Measurements from ENCODE around the gene CSRNP3. TPM values are rescaled to one million over a fixed set of nuclear protein-coding genes. Genes with fewer than 3 reads are reported as not detected.

CSRNP3 gene, protein sequence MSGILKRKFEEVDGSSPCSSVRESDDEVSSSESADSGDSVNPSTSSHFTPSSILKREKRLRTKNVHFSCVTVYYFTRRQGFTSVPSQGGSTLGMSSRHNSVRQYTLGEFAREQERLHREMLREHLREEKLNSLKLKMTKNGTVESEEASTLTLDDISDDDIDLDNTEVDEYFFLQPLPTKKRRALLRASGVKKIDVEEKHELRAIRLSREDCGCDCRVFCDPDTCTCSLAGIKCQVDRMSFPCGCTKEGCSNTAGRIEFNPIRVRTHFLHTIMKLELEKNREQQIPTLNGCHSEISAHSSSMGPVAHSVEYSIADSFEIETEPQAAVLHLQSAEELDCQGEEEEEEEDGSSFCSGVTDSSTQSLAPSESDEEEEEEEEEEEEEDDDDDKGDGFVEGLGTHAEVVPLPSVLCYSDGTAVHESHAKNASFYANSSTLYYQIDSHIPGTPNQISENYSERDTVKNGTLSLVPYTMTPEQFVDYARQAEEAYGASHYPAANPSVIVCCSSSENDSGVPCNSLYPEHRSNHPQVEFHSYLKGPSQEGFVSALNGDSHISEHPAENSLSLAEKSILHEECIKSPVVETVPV
- not detected in 2 replicates for total RNA-seq (2014; rRNA removed; shearing (Covaris generic))

DNA sequence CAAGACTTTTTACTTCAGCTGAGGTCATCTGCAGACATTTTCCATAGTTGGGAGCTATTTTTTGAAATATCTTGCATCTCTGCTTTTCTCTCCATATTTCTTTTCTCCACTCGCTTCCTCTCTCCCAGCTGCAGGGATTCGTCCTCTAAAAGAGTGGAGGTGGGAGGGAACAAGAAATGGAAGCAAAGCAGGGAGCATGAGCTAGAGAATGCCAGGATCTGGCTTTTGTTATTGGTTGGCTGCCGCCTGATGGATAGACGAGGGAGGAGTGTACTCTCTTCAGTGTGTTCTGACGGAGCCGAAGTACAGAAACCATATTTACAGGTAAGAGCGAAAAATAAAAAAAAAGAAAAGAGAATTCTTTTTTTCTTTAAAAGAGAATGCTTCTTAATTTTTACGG lies at the start of gene CSRNP3:
Gene CSRNP3 (plus strand): TSS at position 282 of the 400 bp plus-strand sequence. CDS start 125,368 bp downstream, outside the sequence.
- DNase-seq (ENCODE audit: low spot score), result peak; percentile 98
- in situ Hi-C loops (cut with HindIII; ENCODE audit: low sequenced_read_pairs), result no loop called here

DNA sequence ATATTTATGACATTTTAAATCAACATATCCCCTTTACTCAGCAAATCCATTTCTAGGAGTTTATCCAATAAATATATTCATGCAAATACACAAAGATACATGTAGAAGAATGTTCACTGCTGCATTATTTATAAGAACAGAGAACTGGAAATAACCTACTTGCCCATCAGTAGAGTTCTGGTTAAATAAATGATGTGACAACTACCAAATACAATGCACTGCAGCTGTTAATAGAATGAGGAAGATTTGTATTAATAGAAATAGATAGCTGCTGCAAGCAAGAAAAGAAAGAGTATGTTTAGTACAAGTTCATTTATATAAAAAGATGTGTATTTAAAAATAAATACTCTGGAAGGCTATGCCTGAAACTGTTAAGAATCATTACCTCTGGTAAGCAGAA lies 49.3 kb upstream of the CSRNP3 start:
- in situ Hi-C loops (cut with HindIII; ENCODE audit: low sequenced_read_pairs), result no loop called here
- DNase-seq (ENCODE audit: low spot score), result no peak

DNA sequence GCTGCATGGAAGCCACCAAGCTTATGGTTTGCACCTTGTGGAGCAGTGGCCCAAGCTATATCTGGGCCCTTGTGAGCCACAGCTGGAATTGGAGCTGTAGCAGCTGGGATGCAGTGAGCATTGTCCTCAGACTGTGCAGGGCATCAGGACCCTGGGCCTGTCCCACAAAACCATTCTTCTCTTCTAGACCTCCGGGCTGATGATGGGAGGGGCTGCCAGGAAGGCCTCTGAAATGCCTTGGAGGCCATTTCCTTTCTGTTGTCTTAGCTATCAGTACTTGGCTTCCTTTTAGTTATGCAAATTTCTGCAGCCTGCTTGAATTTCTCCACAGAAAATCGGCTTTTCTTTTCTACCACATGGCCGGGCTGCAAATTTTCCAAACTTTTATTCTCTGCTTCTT lies 46.4 kb upstream of the CSRNP3 start:
- no peak for DNase-seq (ENCODE audit: low spot score)
- in situ Hi-C loops (cut with HindIII; ENCODE audit: low sequenced_read_pairs), result no loop called here

DNA sequence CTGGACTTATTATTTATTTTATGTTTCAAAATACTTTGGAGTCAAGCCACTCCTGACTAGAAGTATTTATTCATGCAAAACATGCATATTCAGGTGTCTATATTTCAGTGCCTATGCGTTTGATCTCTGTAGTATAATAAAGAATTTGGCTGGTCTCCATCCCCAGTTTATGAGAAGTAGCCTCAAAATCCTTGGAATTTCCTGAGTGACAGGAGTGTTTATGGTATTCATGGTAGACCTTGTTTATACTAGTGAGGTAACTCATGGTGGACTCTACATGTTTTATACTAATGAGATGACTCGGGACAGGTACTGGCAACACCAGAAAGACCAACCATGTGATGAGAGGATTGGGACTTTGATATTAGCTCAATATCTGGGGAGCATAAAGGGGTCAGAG lies 43.9 kb upstream of the CSRNP3 start:
- in situ Hi-C loops (cut with HindIII; ENCODE audit: low sequenced_read_pairs), result no loop called here
- no peak for DNase-seq (ENCODE audit: low spot score)

DNA sequence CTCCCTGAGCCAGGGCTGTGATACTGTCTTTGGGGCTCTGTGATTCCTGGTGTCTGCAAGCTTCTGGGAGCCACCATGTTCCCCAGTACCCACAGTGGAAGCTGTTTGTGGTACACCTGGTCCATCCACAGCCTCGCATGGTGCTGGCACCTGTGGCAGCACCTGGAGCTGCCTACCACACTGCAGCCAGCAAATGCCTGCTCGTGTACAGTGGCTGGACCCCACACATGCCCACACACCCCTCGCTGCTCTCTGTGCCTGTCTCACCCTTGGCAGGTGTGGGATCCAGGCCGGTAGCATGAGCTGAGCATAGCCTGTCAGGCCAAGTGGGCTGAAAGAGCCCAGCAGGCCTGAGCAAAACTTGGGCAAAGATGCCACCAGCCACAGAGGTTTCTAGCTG lies 41.8 kb upstream of the CSRNP3 start:
- in situ Hi-C loops (cut with HindIII; ENCODE audit: low sequenced_read_pairs), result no loop called here
- DNase-seq (ENCODE audit: low spot score), result no peak

DNA sequence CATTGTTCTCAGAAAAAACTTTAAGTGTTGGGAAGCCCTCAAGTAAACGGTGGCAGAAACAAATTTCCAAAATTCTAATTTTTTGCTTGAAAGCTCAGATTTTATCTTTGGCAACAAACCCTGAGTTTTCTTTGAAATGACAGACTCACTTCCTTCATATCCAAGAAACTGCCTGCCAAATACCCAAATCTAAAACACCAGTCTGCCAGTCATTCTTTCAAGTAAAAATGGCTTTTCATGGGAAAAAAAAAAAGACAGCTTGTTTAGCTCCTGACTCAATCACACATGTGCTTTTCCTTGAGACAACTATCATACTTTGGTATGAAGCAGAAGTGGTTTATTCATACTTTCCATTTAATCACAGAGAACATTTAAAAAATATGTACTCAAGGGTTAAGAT lies 40.6 kb upstream of the CSRNP3 start:
- DNase-seq (ENCODE audit: low spot score), result no peak
- in situ Hi-C loops (cut with HindIII; ENCODE audit: low sequenced_read_pairs), result no loop called here

DNA sequence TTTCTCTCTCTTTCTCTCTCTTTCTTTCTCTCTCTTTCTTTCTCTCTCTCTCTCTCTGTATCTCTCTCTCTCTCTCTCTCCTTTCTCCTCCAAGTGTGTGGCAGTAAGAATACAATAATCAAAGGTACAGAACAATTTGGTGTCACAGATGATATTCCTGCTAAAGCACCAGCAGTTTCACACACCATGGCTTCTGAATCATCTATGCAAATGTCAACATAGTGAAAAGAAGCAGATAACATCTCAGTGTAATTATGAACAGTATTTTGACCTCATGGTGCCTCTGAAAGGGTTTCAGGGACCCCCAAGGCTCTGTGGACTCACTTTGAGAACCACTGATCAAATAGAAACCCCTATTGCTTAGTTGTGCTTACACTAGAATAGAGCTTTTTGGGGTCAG lies 38.5 kb upstream of the CSRNP3 start:
- in situ Hi-C loops (cut with HindIII; ENCODE audit: low sequenced_read_pairs), result no loop called here
- DNase-seq (ENCODE audit: low spot score), result no peak

DNA sequence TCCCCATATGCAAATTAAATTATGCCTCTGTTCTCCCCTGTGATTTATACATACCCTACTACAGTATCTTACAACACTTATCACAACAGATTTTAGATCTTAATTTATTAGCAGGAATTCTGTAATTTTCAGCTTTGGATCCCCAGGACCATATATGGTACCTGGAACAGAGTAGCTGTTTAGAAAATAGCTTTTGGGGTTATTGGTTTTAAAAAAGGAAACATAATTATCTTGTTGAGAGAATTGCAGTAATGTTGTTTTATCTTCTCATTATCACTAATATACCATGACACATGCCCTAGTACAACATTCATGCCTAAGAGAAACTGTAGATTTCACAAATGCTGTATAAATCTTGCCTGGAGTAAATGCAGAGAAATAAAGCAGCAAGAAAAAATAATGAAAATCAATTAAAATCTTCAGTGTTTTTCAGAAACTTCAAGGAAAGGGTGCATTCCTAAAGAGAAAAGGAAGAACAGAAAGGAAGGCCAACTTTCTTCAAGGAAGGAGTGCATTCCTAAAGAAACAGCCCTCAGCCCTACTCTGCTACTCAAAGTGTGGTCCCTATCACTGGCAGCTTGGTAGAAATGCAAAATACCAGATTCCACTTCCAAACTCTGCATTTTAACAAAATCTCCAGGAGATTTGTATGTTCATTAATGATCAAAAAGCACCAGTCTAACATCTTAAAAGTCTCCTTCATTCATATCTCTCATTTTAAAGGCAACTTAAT lies 37.1 kb upstream of the CSRNP3 start:
- no peak for DNase-seq (ENCODE audit: low spot score)
- in situ Hi-C loops (cut with HindIII; ENCODE audit: low sequenced_read_pairs), result no loop called here

DNA sequence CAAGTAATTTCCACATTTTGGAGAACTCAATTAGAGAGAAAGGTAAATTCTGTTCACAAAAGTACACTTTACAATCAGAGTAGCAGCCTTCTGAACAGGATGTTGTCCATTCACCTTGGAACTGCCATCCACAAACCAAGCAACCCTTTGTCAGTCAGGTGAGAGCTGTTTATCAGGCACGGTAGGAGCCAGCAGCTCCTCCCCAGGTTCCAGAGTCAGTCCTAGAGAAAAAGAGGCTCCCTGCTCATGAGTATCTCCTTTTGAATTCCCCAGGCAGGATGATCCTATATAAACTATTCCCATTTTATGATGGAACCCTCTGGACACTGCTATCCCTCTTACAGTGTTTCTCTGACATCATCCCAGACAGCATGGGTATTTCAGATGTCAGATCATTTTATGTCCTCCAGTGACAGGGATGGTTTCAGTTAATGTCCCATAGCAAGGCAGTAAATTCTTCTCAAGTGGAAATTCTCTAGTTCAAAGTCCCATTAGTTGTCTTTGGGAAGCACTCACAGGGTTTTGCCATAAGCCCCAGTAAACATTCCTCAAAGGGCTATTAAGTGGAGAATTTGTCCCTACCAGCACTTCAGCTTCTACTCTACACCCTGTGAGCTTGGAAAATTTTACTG lies 34.5 kb upstream of the CSRNP3 start:
- in situ Hi-C loops (cut with HindIII; ENCODE audit: low sequenced_read_pairs), result no loop called here

DNA sequence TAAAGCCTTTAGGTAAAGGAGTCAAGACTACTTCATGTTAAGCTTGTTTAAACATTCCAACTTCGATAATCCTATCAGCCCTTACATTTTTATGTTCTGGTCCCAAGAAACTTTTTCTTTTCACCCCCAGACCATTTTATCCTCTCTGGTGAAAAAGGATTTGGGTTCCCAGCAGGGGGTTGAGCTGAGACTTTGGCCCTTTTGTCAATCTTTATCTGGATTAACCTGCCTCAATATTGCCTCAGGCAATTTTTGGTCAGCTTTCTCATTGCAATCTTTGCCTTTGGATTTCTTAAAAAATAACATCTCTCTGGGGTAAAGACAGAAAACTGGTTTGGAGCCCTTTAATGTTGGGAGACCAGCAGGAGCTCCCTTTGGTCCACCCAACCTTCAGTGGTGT lies 33.9 kb upstream of the CSRNP3 start:
- no peak for DNase-seq (ENCODE audit: low spot score)
- in situ Hi-C loops (cut with HindIII; ENCODE audit: low sequenced_read_pairs), result no loop called here

More for the DNA sequence above, 34.5 kb upstream of the CSRNP3 start:
- no peak for DNase-seq (ENCODE audit: low spot score)

DNA sequence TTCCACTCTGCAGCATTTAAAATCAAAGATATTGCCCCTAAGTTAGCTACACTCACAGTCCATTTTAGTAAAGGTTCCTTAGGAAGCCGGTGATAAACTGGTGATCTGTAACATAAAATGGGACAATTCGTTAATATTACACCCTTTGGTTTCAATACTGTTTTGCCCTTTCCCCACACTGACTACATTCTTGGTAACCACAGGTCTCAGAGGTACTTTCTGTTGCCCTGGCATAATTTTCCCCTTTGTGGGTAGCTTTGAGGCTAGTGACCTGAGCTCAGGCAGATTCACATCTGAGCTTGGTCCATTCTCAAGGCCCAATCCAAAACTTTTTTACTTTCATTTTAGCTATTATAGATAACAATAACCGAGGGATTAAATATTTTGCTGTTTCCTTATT lies 32.9 kb upstream of the CSRNP3 start:
- in situ Hi-C loops (cut with HindIII; ENCODE audit: low sequenced_read_pairs), result no loop called here
- no peak for DNase-seq (ENCODE audit: low spot score)

DNA sequence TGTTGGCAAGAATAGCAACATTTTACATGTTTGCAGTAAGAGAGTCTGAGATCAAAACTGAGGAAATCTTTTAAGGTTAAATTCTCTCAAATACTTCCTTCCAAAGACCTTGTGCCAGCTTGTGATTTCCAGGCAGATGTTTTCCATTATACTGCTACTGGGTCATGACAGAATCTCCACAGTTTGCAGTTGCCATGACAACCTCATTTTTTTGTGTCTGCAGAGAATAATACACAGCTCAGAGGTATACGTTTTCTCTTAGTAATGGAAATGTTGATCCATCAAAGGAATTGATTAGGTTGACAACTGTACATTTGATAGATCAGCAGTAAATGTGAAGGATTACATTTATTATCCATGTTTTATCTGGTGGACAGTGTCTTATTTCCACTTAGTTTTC lies 29.1 kb upstream of the CSRNP3 start:
- in situ Hi-C loops (cut with HindIII; ENCODE audit: low sequenced_read_pairs), result no loop called here
- DNase-seq (ENCODE audit: low spot score), result no peak

DNA sequence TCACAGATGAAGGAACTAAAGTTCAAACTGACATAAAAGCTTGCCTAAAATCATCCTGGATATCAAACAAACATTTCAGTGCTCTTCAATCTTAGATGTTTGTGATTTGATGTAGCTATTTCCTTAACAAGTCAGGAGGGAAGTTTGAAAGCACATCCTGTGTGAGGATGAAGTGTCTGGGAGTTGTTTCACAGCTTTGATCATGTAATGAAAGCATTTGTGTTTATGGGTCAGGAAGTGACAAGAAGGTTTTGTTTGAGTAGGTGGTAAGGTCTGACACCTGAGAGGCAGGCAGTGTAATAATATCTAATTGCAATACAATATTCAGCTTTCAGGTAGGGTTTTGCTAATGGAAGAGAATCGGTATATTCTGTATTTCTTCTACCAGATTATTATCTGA lies 26.0 kb upstream of the CSRNP3 start:
- in situ Hi-C loops (cut with HindIII; ENCODE audit: low sequenced_read_pairs), result no loop called here
- no peak for DNase-seq (ENCODE audit: low spot score)

DNA sequence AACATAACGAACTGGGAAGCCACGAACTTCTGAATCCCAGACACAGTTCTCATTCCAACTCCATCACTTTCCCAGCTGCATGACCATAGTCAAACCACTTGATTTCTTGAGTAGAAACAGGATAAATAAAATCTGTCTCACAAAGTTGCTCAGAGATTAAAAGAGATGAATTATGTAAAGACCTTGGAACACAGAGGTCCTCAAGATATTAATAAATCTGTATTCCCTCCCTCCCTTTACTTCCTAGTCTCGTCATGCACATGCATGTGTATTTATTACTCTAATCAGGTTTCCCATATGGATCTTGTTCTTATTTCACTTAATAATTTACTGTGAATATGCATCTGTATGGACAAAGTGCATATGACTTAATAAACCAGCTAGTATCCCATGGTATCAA lies 21.1 kb upstream of the CSRNP3 start:
- in situ Hi-C loops (cut with HindIII; ENCODE audit: low sequenced_read_pairs), result no loop called here

DNA sequence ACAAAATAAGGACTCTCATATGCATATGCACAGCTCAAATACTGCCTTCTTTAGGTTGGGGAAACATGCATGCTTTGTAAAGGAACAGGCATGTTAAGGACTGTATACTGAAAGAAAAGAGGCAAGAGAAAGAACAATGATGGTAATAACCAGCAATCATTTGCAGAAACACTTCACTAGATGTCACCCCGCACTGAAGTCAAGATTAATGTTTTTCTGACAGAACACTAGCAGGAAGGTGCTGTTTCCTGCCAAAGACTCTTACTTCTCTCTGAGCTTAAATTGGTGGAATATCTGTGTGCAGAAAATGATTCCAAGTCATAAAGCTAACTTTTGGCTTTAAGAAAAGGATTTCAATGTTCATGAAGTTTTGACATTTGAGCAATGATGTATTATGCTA lies 19.3 kb upstream of the CSRNP3 start:
- in situ Hi-C loops (cut with HindIII; ENCODE audit: low sequenced_read_pairs), result no loop called here

More for the DNA sequence above, 21.1 kb upstream of the CSRNP3 start:
- no peak for DNase-seq (ENCODE audit: low spot score)

DNA sequence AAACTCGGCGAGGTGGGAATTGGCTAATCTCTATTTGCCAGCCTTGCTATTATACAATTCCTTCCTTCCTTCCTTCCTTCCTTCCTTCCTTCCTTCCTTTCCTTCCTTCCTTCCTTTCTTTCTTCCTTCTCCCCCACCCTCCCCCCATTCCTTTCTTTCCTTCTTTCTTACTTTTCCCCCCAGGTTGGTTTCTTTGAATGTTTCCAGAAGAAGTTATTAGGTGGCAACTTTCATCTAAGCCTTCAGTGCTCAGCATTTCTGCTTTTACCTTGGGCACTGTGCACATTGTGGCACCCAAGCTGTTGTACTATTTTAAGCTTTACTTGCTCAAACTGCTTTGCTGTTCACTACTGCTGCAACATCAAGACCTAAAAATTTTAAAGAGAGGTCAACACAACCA lies 17.2 kb upstream of the CSRNP3 start:
- no peak for DNase-seq (ENCODE audit: low spot score)
- in situ Hi-C loops (cut with HindIII; ENCODE audit: low sequenced_read_pairs), result no loop called here

More for the DNA sequence above, 19.3 kb upstream of the CSRNP3 start:
- DNase-seq (ENCODE audit: low spot score), result no peak

DNA sequence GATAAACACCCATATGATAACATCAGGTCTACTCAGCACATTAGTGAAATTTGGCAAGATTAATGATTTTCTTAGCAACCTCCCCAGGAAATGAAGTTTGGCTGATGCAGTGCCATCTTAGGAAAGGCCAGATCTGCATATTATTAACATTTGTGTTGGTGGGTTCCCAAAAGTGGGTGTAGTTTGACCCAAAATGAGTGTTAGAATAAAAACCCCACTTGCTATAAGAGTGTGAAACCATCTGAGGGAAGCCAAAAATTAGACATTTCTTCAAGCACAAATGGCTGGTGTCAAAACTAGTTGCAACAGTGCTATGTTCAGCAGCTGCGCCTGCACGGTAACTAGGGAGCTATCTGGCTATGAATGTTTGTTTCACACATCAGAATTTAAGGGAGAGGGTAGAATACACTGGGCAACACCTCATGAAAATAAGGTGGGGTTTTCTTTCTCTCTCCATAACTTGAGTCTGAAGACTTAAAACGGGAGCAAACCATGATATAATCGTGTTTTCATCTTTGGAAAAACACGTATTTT lies 15.9 kb upstream of the CSRNP3 start:
- in situ Hi-C loops (cut with HindIII; ENCODE audit: low sequenced_read_pairs), result no loop called here

DNA sequence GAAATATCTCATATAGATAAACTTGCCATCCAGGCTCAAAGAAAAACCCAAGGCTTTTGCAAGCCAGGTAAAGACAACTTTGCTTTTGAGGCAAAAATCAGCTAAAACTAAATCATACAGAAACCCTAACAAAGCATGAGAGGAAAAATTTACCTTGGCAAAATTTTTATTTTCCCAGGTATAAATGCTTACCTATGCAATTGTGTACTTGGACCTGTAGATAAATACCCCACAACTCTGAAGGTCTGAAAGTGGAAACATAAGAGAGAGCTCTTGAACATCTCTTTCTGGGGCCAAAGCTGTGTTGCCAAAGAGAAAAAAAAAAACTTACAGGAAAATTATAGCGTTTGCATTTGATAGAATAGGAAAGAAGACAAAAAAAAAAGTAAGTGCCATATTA lies 14.6 kb upstream of the CSRNP3 start:
- DNase-seq (ENCODE audit: low spot score), result no peak
- in situ Hi-C loops (cut with HindIII; ENCODE audit: low sequenced_read_pairs), result no loop called here

More for the DNA sequence above, 15.9 kb upstream of the CSRNP3 start:
- DNase-seq (ENCODE audit: low spot score), result no peak

DNA sequence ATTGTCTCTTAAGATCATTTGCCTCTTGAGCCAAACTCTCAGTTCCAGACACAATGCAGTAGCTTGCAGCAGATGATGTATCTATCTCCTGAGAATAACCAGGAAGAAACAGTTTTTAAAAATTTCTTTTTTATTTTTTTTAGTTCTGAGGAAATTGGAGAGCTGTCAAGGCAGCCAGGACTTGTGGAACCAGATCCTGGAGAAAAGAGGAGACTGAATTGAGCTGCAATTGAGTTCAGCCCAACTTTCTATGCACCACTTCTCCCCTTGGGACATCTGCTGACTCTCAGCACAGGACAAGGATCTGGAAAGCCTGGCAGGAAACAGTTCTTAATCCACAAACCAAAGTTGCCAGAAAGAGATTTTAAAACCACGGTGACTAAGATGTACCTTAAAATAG lies 13.5 kb upstream of the CSRNP3 start:
- DNase-seq (ENCODE audit: low spot score), result no peak
- in situ Hi-C loops (cut with HindIII; ENCODE audit: low sequenced_read_pairs), result no loop called here

DNA sequence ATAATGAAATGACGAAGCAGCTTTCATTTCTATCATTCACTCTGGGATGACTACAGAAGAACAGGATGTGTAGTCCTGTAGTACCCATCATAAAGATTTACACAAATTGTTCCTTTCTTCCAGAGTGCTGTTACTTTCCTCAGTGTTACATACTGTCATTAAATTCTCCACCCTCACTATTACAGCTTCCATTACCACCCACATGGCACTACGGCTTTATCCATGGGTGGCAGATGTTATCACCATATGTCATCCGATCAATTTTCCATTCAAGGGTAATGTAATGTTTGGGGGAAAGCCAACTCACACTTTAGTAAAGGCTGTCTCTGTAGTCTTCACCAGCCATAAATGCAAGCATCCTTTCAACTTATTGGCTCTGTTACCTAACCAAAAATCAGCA lies 7.1 kb upstream of the CSRNP3 start:
- DNase-seq (ENCODE audit: low spot score), result peak; percentile 55
- in situ Hi-C loops (cut with HindIII; ENCODE audit: low sequenced_read_pairs), result no loop called here
